ENCODE data around the gene CTNNBL1.

Gene CTNNBL1

DNA sequence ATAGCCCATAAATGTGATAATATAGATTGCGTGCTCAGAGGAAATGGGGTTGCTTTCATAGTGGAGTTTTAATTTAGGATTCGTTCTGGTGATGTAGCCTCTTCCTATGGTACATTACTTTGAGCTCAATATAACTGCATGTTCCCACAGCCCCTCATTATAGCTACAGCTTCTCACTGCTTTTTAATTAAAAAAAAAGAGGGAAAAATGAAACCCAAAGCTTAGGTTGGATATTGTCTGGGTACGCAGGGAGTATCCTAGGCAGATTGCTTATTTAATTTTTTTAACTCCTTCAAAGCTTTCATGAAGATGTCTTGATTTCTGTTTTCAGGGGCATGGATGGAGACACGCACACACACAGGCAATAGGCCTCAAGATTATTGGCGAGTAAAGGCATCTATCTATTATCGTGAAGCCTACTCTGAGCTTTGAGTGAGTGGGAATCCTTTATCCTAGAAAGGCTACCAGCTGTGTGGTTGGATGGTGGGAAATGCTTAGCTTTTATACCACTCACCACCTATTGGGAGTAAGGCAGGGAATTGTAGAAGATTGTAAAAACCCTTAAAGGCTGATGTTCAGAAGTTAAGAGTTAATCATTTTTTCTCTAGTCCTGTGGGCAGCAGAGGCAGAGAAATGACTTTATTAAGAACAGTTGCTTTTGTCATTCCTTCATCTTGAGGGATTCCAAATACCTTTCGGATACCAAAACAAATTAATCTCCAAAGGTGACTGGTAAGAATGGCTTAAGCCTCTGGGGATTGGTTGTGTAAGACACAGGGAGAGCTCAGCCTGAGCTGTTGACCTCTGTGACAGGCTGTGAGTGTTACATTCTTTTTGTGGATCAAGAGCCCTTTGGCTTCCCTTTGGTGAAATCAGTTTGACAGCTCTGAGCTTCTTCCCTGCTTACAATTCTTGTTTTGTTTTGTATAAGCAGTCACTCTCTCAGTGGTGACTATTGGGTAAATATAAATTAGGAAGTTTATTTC is 33.4 kb downstream of the CTNNBL1 start:
- TF ChIP-seq, protein P1, sequence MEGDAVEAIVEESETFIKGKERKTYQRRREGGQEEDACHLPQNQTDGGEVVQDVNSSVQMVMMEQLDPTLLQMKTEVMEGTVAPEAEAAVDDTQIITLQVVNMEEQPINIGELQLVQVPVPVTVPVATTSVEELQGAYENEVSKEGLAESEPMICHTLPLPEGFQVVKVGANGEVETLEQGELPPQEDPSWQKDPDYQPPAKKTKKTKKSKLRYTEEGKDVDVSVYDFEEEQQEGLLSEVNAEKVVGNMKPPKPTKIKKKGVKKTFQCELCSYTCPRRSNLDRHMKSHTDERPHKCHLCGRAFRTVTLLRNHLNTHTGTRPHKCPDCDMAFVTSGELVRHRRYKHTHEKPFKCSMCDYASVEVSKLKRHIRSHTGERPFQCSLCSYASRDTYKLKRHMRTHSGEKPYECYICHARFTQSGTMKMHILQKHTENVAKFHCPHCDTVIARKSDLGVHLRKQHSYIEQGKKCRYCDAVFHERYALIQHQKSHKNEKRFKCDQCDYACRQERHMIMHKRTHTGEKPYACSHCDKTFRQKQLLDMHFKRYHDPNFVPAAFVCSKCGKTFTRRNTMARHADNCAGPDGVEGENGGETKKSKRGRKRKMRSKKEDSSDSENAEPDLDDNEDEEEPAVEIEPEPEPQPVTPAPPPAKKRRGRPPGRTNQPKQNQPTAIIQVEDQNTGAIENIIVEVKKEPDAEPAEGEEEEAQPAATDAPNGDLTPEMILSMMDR (IDR thresholded peaks at IDR 0.05; ENCODE audit: low read depth, low read length): no peak

DNA sequence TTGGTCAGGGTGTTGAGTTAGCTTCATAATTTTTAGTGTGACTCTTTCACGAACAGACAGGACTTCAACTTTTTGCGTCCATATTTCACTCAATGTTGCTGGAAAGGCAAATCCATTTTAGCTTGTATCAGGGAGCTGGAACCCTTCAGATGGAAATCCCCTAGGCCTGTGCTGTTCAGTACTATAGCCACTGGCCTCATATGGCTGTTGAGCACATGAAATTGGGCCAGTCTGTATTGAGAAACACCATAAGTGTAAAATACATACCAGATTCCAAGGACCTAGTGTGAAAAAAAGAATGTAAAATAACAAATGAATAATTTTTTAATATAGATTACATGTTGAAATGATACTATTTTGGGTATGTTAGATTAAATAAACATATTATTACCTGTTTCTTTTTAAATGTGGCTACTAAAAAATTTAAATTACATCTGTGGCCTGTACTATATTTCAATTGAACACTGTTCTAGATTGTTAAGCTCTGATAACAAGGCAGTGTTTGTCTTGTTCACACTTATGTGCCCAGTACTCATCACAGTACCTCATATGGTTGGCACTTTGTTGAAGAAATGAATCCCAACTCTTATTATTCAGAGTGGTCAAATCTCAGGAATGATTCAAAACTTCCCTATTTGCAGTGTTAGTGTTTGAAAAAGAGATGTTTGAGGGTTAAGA is 34.3 kb downstream of the CTNNBL1 start:
- no peak overlapping the region for H3K4me3 ChIP-seq (ENCODE audit: low read depth, low read length)
- TF ChIP-seq, protein P1 (IDR thresholded peaks at IDR 0.05; ENCODE audit: low read depth, low read length): no peak

More for the DNA sequence above, 33.4 kb downstream of the CTNNBL1 start:
- no peak overlapping the region for H3K4me3 ChIP-seq (ENCODE audit: low read depth, low read length)

DNA sequence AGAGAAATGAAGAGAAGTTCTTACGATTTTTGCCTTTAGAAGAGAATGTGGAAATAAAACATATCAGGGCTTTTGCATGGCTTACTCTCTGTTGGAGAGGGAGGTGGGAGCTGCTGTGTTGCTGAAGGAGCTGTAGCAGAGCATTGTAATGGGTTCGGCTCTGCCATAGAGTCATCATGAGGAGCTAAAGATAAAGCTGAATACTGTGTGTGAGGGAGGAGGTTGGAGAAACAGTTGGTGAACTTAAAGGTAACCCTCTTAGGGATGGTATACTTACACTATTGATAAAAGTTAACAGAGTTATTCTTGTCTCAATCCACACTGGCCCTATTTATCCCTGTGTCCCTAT is 34.8 kb downstream of the CTNNBL1 start:
- TF ChIP-seq, protein P1 (IDR thresholded peaks at IDR 0.05; ENCODE audit: low read depth, low read length): no peak
- no peak overlapping the region for H3K4me3 ChIP-seq (ENCODE audit: low read depth, low read length)

DNA sequence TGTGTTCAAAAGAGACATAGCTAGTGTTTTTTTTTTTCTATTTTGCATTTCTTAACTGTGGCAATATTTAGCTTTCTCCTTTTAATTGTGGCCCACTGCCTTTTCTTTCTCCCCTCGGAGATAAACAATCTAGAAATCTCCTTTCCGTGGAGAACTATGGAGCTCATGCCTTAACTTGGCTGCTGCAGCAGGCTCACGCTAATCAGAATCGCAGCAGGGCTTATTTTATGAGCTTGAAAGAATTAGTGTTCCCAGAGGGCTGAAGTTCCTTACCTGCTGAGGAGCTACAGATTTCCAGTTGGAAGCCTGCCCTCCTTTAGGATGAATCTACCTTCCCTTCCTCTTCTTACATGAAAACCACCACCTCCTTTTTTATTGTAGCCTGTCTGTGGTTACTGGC is 35.6 kb downstream of the CTNNBL1 start:
- H3K4me3 ChIP-seq (ENCODE audit: low read depth, low read length): no peak overlapping the region
- TF ChIP-seq, protein P1 (IDR thresholded peaks at IDR 0.05; ENCODE audit: low read depth, low read length): no peak

DNA sequence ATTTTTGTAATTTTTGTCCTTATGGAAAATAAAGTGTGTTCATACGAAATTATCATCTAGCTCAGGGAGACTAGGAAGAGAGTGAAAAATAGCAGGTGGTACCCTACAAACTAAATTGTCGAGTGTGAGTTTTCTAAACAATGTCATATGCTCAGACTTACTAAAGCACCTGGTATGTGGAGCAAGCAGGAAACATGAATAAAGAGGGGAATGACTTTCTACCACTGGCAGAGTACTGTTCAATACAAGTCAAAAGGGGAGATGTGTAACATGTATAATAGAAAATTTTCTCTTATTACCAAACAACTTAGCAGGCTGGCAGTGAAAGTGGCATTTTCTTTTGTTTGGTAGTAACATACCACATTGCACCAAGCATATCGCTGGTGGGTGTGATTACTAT is 36.1 kb downstream of the CTNNBL1 start:
- TF ChIP-seq, protein P1 (IDR thresholded peaks at IDR 0.05; ENCODE audit: low read depth, low read length): no peak
- no peak overlapping the region for H3K4me3 ChIP-seq (ENCODE audit: low read depth, low read length)

DNA sequence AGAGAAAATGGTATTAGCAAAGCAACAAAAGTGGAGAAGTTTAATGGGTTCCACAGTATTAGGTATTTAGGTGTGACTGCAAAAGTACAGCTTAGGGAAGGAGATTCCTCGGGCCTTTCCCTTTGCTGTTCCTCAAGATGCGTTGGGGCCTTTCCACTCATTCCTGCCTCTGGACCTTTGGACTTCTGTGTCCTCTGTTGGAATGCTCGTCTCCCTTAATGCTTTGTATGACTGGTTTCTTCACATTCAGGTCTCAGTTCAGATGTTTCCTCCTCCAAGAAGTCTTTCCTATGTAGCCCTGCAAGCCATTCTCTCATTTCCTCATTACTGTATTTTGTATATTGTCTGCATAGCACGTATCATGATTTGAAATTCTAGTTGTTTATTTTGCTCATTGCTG is 39.6 kb downstream of the CTNNBL1 start:
- no peak overlapping the region for H3K4me3 ChIP-seq (ENCODE audit: low read depth, low read length)
- TF ChIP-seq, protein P1 (IDR thresholded peaks at IDR 0.05; ENCODE audit: low read depth, low read length): no peak

All from WI38 (cell line).